GM19240 (cell line): Measurements from ENCODE around the gene MASTL.
A peak's percentile ranks its signal among the peaks of the same experiment; 100 is the strongest.
"Not testable (repeated sequence)": the region's sequence is repeated elsewhere in the genome, so short reads cannot be mapped to it uniquely, and the experiment has no call there.

ENCODE experiments used
- DNase-seq: peaks from one replicate; pipeline ENCODE4 v3.0.0; 2011; ENCODE audit warnings: low spot score; ENCODE audit not compliant: insufficient read length

MASTL gene

DNA sequence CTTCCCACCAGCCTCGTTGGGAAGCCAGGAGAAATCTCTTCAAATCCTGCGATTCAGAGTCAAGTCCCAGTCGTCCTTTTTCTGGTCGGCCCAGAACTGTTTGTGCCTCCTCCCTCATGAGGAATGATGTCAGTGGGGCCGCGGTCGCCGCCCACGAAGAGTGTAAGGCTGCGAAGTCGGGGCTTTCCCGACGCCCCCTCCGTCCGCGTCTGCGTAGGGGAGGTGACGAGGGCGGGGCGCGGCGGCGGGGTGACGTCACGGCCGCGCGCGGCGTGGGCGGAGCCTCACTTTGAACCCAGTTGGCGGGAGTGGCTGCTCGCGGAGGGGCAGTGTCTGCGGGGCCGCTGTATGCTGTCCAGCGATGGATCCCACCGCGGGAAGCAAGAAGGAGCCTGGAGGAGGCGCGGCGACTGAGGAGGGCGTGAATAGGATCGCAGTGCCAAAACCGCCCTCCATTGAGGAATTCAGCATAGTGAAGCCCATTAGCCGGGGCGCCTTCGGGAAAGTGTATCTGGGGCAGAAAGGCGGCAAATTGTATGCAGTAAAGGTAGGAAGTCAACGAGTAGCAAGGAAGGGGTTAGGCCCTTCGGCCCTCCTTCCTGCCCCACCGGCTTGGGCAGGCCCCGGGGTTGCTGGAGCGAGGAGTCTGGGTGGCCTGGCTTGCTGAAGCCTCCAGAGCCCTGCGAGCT, at the start of gene MASTL:
MASTL (plus strand) TSS at position 287 of the 689 bp plus-strand sequence; CDS start at position 362, 75 bp downstream.
- DNase-seq: peak; percentile 77

DNA sequence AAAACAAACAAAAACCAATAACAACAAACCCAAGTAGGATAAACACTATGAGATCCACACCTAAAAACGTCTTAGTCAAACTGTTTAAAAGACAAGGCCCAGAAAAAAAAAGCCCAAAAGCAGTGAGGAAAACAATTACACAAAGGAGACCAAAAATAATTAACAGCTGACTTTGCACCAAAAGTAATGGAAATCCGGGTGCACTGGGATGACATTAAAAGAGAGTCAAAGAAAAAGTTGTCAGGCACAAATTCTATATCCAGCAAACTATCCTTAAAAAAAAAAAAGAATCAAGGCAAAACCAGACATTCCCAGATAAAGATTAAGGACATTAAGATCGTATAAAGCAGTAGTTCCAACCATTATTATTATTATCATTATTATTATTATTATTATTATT, 47.0 kb upstream of the MASTL start:
- no peak for DNase-seq

DNA sequence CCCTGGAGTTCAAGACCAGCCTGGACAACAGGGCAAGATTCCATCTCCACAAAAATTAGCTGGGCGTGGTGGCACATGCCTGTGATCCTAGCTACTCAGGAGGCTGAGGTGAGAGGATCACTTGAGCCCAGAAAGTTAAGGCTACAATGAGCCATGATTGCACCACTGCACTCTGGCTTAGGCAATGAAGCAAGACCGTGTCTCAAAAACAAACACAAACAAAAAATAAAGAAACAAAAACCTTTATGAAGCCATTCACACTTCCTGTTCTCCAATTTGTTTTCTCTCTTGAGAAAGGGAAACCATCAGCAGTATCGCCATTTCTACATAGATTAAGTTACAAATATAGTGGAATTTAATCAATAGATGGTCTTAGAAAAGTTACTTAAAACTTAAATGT, 20.8 kb upstream of the MASTL start:
- DNase-seq: no peak

DNA sequence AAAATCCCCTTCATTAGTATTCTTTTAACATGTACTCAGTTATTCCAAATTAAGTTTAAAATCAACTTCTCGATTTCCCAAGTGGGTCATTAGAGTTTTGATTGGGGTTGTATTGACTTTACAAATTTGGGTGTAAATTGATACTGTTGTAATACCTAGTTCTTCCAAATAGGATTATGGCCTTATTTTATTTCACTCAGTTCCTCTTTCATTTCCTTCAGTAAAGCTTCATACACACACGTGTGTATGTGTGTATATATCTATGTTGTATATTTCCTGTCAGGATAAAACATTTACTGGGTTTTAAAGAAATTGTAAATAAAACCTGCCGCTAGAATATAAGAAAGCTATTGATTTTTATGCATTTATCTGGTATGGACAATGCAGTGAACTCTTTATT, 16.9 kb upstream of the MASTL start:
- no peak for DNase-seq

- DNase-seq: no peak
These were observed 11.5 kb upstream of the MASTL start for GRCh38 chr10:27143686-27144085.

GRCh38 chr10:27145937-27146336, 9.2 kb upstream of the MASTL start:
- DNase-seq: no peak

DNA sequence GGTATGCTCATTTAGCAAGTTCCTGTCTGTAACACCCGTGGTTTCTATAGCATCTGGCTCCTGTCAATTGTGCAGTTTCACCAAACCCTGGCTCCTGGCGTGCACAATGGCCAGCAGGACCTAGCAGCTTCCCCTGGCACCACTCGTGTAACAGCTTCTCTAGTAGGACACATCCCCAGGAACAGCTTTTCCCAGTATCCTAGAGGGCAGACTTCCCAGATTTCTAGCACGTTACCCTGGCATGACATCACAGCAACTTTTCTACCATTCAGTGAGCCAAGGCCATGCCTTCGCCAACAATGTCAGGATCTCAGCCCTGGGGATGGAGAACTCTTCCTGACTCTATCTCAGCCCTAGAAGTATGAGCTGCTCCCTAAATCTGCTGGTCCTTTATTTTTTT, 7.5 kb upstream of the MASTL start:
- no peak for DNase-seq

DNA sequence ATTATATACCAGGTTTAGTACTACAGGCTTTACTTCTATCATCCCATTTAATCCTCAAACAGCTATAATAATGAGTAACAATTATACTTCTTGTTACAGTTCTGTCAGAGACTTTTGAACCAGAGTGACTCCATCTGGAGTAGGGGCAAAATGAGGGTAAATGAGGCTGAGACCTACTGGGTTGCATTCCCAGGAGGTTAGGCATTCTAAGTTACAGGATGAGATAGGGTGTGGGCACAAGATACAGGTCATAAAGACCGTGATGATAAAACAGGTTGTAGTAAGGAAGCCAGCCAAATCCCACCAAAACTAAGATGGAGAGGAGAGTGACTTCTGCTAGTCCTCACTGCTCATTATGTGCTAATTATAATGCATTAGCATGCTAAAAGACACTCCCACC, 4.9 kb upstream of the MASTL start:
- DNase-seq: no peak

DNA sequence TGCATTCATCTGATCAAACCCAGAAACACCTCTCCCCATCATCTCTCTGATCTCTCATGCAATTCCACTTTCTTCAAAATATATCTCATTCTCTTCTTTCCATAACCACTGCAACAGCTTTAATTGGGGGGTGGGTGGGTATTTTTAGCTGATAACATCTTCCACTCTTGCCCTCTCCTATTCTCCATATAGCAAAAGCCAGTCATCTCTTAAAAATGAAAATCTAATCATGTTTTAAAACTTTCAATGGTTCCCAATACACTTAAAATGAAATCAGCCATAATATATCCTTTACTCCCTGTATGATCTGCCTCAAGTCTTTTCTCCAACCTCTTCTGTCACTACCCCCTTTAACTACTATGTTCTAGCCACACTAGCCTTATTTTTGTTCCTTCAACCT, 2.5 kb upstream of the MASTL start:
- no peak for DNase-seq

GRCh38 chr10:27153329-27153728, 1.8 kb upstream of the MASTL start:
- no peak for DNase-seq

DNA sequence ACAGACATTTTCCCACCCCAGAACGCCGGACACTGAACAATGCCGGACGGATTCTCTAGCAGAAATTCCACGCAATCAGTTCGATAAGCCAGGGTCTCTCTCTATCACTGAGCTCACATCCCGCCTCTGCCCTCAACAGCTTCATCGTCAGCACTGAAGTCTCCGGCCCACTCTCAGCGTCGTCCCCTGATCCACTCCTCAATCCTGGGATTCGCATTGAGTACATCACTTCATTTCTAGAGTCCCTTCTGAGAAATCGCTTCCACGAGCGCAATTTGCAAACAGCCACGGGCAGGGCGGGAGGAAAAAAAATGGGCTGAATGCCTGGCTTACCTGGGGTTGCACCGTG, 1.3 kb upstream of the MASTL start:
- DNase-seq: no peak

GRCh38 chr10:27156566-27156965, 1.4 kb downstream of the MASTL start:
- DNase-seq: not testable (repeated sequence)

DNA sequence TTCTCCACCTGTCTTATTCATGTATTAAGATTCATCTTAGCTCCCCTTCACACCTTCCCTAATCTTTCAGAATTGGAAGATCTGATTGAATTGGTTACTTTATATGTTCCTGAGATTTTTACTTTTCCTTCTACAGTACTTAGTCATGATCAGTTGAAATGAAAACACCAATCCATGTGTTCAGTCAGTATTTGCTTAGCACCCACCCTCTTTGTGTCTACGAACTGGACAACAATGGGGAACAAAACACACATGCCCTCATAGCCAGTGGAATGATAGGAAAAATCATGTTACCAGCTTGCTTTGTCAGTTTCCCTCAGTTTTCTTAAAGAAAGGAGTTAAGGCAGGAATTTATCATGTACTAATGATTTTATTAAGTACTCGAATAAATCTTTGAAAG, 2.0 kb downstream of the MASTL start:
- DNase-seq: no peak

- DNase-seq: no peak
These were observed 3.3 kb downstream of the MASTL start for GRCh38 chr10:27158421-27158820.

GRCh38 chr10:27169849-27170248, 14.7 kb downstream of the MASTL start:
- DNase-seq: no peak

DNA sequence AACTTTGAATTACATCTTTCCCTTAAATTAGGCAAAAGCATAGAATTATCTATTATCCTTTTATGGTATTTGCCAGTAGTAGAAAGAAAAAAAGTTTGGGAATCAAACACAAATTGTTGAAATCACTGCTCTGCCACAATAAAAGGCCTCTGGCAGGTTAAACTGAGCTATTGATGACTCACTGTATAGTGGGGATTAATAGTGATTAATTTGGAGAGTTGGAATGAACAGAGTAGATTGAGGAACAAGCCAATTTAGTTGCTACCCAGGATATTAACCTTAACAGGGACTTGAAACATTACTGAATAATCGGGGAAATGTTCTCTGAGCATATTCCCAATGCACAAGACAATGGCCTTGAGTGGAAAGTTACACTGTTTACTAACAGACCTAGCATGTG, 33.1 kb downstream of the MASTL start:
- no peak for DNase-seq

GRCh38 chr10:27188897-27189296, 33.7 kb downstream of the MASTL start:
- DNase-seq: no peak

GRCh38 chr10:27190508-27190907, 35.4 kb downstream of the MASTL start:
- DNase-seq: no peak

DNA sequence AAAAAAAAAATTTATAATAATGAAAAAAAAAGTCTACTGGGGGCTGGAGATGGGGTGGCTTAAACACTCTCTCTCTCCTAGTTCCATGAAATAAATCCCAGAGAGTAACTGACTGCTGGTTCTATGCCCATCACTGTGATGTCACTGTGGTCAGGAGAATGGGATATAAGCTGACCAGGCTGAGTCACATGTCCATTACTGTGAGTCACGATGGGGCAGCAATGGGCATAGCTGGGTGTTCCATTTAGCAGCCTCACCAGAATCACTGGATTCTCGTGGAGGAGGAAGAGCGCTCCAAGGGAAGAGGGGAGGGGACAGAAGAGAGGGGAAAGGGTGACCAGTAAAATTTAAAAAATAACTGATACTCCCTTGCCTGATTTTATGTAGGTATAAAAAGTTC, 37.1 kb downstream of the MASTL start:
- DNase-seq: no peak

GRCh38 chr10:27197980-27198620, 42.9 kb downstream of the MASTL start:
- no peak for DNase-seq

DNA sequence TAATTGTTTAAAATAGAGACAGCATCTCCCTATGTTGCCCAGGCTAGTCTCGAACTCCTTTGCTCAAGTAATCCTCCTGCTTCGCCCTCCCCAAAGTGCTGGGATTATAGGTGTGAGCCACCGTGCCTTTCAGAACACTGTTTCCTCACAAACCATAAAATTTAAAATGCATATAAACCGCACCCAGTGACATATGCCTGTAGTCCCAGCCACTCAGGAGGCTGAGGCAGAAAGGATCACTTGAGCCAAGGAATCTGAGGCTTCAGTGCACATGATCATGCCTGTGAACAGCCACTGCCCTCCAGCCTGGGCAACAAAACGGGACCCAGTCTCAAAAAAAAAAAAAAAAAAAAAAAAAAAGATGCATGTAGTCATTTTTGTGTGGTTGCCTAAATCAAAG, 48.7 kb downstream of the MASTL start:
- no peak for DNase-seq

GRCh38 chr10:27207350-27207749, 52.2 kb downstream of the MASTL start:
- DNase-seq: no peak

GRCh38 chr10:27223964-27224363, 68.8 kb downstream of the MASTL start:
- no peak for DNase-seq
